Fibroblast of lung (primary cell): ENCODE results near the gene OR2V1.

Experiments used
- EZH2 ChIP-seq: IDR thresholded peaks from 2 replicates; pipeline ENCODE4 v1.5.1; 2012; ENCODE audit warnings: low read length, control low read depth, mild to moderate bottlenecking; ENCODE audit errors: missing control alignments
- TF ChIP-seq, protein P1 (sequence below), 2 donors: IDR thresholded peaks in 1 of 2; conservative IDR thresholded peaks in 1 of 2; 1 replicate in 1 of 2; 2 replicates in 1 of 2; pipeline ENCODE4 v1.5.1; 2011 to 2012; ENCODE audit warnings: low read length in 2 of 2, control low read depth in 1 of 2, inconsistent platforms in 1 of 2, low read depth in 1 of 2, mild to moderate bottlenecking in 1 of 2

DNA sequence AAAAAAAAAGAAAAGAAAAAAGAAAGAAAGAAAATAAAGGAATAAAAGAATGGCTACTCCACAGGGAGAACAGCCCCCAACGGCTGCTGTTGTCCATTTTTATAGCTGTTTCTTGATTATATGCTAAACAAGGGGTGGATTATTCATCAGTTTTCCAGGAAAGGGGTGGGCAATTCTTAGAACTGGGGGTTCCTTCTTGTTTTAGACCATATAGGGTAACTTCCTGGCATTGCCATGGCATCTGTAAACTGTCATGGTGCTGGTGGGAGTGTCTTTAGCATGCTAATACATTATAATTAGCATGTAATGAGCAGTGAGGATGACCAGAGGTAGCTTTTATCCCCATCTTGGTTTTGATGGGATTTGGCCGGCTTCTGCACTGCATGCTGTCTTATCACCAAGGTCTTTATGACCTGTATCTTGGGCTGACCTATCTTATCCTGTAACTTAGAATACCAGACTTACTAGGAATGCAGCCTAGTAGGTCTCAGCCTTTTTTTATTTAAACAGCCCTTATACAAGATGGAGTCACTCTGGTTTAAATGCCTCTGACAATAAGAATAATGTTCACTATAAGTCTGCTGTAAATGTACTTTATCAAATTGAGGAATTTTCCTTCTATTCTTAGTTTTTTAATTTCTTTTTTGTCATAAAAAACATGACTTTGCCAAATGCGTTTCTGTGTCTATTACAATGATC, 45.4 kb upstream of the OR2V1 start:
- TF ChIP-seq, protein P1, sequence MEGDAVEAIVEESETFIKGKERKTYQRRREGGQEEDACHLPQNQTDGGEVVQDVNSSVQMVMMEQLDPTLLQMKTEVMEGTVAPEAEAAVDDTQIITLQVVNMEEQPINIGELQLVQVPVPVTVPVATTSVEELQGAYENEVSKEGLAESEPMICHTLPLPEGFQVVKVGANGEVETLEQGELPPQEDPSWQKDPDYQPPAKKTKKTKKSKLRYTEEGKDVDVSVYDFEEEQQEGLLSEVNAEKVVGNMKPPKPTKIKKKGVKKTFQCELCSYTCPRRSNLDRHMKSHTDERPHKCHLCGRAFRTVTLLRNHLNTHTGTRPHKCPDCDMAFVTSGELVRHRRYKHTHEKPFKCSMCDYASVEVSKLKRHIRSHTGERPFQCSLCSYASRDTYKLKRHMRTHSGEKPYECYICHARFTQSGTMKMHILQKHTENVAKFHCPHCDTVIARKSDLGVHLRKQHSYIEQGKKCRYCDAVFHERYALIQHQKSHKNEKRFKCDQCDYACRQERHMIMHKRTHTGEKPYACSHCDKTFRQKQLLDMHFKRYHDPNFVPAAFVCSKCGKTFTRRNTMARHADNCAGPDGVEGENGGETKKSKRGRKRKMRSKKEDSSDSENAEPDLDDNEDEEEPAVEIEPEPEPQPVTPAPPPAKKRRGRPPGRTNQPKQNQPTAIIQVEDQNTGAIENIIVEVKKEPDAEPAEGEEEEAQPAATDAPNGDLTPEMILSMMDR (conservative IDR thresholded peaks at IDR 0.05 in 1 of 2, IDR thresholded peaks at IDR 0.05 in 1 of 2; ENCODE audit: low read depth in 1 of 2, low read length in 2 of 2) = no peak
- TF ChIP-seq EZH2 = no peak
